HG02588 (cell line): ENCODE measurements around the gene NAPG.
A peak's percentile ranks its signal among the peaks of the same experiment; 100 is the strongest.
"Not testable (repeated sequence)": the region's sequence is repeated elsewhere in the genome, so short reads cannot be mapped to it uniquely, and the experiment has no call there.

Source experiments
- ATAC-seq: cut with Tn5 transposase; IDR thresholded peaks from one replicate; pipeline ENCODE4 v1.9.1; 2021; ENCODE audit warnings: mild to moderate bottlenecking, moderate library complexity; ENCODE audit not compliant: unreplicated experiment

Gene NAPG

DNA sequence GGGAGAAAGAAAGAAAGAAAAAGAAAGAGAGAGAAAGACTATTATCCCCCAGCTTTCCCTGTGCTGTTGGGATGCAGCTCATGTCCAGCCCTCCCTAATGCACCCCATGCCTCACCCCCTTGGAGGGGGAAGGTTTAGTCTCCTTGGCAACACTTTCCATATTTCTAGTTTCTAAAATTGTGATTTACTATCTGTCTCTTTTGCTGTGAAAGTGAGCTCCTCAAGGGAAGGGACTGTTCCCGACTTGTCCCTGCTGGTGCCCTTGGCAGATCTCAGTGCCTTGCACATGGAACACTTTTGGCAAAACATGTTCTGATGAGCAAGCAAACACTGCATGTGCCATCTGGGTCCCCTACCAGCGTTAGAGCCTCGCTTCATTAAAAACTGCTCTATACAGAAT lies 11.7 kb upstream of the NAPG start:
- no peak for ATAC-seq

DNA sequence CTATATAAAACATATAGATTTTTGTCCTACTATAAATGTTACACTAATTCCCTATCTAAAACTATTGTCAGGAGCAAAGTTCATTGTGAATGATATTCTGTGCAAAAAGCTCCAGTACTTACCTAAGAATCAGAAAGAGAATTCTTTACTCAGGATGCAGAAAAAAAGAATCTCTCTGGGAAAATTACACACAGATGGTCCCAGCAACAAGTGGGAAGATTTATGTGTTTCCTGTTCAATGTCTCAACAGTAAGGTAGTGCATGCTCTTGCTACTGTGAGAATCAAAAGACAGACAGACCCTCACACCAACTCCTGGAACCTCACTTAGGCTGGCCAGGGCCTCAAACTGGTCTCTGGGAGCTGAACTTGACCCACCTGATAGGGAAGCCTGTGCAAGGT lies 11.2 kb upstream of the NAPG start:
- no peak for ATAC-seq

DNA sequence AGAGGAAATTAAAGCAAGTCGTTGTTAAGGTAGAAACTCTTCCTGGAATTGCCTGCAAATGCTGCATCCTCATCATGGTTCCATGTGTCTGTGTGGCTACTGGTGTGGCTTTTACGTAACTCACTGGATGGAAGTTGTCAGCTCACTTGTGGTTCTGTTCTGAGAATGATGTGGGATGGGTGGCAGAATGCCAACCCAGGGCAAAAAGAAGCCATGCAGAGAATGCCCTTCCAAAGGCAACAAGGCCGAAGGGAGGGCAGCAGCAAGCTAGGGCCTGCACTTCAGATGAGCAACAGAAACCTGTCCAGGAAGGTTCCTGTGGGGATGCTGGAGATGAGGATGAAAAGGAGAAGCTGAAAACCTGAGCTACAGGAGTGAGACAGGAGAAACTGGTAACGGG lies 10.4 kb upstream of the NAPG start:
- ATAC-seq: no peak

DNA sequence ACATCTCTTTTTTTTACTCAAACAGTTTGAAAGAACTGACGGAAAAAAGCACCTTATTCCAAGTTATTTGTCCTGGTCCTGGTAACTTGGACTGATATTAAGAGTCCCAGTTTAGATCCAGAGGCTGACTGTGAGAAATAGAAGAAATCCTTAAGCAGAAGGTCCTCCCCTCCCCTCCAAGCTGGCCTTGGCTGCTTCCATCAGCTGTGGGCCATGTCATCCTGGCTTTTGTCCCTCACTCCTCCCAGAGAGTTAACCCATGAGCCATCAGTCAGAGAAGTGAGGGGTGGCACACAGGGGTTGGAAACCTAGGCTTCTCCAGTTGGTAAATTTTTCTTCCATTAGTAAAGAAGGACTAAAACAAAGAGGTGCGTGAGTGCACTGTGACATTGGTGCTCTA lies 9.7 kb upstream of the NAPG start:
- no peak for ATAC-seq

DNA sequence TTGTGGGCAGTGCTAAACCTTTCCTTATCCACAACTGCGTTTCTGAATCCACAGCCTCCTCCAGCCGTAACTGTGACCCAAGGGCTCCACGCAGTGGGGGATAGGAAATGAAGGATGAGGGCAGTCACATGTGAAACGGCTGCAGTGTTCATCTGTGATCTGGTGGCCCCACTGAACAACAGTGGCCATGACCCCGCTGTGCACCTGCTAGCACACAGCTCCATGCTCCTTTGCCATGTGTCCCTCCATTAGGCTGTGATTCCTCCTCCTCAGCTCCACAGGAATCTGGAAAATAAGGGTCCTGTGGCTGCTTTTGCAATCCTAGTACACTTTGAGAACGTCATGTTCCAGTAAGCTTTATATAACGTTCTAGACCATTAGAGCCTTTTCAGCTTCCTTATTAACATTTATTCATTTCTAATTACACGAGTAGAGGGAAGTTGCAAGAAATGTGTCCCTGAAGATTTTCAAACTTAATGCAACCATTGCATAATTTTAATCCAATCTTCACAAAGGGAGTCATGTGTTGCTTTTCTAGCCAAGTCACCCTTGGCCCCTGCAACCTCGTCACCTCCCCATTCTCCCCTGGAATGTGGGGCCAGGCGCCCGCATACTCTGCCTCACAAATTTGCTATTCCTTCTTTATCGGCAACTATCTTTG lies 7.1 kb upstream of the NAPG start:
- ATAC-seq: no peak

DNA sequence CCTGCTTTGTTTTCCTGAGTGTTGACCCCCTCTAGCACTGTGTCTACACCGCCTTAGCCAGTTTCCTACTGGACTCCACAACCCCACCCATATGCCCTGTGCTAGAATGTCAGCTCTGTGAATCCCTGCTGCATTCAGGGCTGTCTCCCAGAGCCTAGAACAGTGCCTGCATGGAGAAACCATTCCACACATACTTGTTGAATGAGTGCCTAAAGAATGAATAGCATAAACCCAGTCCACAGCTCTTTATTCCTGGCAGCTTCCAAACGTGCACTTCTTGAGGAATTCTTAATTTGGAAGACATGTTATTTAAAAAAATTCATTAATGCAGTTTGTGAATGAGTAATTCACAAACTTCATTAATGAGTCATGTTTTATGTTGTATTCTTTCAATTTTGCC lies 6.5 kb upstream of the NAPG start:
- no peak for ATAC-seq

DNA sequence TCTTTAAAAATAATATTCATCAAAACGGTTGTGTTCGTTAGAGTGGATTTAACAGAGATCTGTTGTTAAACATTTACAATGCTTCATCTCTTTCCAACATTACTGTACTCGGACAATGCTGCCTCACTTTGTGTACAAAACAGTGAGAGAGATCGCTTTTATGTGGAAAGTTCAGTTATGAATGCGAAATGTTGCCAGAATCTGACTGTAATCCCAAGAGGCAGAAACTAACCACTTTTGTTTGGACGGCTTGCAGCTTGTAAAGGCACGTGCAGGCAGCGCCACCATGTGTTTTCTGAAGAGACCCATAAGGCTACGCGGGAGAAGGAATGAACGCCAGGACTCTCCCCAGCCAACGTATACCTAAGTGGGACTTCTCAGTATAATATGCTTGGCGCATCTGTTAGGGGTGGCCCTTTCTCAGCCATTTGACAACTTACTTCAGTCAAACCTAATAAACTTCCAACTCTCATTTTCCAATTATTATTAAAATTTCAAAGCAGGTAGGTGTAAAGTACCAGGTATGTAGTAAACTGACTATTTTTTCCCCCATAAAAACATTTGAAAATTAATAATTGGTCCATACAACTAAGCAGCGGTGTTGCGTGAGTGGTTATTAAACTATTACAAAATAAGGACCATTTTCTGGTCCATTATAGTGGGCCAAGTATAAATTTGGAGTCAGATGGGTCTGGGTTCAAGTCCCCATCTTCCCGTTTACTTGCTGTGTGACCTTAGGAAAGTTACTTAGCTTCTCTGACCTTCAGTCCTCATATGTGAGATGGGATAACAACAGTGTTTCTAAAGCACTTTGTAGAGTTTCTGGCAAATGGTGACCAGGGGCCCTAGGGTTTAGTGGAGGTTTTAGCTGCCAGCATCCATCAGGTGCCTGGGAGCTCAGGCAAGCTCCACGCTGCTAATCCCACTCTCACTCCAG lies 5.6 kb upstream of the NAPG start:
- peak; percentile 76 for ATAC-seq

DNA sequence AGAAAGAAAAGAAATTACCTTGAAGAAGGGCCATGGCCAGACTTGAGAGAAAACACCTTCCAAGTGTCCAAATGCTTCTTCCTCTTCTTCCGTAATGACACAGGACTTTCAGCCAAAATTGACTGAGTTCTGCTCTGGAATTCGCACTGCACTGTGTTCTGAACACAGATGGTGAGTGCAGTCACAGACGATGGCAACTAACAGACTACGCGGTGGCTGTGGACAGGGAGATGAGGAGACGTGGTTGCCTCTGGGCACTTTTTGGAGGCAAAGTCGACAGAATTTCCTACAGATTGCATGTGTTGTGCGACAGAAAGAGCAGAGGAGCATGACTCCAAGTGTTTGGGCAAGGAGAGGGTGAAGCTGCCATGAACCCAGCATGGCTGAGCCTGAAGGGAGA lies 4.3 kb upstream of the NAPG start:
- ATAC-seq: no peak

DNA sequence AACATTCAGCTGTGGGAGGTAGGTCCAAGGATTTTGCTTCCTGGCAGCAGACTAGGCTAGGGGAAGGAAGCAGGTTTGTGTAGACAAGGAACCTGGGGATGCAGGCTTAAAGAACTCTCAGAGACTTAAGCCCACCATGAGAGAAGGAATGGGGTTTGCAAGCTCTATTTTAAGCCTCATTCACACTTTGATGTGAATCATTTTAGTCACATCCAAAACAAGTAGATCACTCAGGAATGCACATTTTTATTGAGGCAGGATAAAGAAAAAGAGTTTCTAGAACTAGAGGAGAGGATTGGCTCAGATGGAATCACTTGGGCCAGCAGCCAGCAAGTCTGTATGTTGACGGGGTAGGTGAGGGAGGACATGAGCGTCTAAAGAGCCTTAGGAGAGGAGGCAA lies 3.3 kb upstream of the NAPG start:
- no peak for ATAC-seq

DNA sequence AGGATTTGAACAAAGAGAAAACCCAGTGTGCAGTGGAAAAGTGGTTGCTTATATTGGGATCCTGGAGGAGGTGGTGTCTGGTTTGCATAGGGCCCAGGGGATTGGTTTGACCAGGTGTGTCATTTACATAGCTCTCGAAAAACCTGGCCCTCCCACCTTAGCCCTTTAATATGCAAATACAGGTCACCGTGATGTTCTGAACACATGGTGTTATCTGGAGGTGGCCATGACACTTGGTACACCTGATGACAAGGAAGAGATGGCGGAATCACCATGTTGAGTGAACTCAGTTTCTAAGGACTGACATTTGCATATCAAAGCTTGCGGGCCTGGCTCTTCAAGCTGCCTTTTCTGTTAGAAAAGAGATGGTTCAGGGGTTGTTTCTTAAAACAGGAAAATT lies 2.3 kb upstream of the NAPG start:
- no peak for ATAC-seq

DNA sequence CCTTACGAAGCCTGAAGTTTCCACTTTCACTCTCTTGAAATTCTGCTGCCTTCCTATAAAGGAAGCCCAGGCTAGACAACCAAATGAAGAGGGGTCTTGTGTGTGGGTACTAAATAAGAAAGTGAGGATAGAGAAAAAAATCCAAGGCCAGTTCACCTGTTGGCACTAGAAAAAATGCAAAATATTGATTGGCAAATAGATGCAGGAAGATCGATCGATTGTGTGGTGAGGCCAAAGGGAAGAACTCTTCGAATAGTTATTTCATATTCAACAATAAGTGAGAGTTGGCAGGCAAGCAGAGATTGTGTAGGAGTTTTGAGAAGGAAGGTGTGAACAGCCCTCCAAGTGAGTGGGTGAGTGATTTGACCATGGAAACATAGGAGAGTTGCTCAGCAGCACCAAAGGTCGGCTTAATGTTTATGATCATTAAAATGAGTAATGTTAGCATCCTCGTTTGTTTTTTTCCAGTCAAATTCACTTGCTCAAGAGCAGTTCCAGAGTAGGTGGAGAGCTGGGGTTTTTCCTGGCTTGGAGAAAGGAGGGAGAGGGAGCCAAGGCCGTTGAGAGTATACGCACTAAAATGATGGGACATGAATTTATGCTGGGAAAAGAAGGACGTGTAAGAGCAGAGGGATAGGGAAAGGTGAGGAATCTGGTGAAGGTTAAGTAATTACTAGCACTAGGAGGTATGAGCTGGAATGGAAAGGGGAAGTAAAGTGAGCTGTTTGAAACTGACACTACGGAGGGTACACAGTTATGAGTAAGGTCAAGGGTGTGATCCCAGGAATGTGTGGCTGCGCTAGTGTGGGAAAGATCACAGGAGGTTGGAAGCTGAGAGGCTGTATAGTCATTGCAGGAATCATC lies 1.1 kb upstream of the NAPG start:
- ATAC-seq: no peak

DNA sequence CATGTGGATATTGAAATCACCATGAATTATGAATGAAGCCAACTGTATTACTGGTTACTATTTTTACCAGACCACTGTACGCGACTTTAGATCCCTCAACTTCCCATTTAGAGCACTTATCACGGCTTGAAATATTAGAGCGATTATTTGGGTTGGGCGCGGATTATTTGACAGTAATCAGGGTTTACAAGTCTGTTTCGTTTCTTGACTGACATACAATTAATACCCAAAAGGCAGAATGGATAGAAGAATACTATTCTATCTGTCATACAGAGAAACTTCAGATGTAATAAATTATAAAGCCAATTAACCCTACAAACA lies 496 bp upstream of the NAPG start:
- no peak for ATAC-seq

DNA sequence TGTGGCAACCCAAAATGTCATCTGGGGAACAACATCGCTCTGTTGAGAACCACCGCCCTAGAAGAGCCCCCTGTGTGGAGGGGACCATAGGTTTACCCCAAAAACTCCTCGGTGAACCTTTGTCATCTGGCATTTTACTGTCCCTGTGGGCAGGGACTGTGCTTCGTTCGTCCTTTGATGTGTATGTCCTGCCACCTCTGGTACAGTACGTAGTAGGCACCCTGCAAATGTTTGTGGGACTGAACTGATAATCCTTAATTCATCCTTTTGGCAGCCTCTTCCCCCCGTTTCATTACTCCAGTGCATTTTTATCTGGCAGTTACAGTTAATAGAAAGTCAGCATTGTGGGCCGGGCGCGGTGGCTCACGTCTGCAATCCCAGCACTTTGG lies 728 bp downstream of the NAPG start:
- ATAC-seq: peak; percentile 1

DNA sequence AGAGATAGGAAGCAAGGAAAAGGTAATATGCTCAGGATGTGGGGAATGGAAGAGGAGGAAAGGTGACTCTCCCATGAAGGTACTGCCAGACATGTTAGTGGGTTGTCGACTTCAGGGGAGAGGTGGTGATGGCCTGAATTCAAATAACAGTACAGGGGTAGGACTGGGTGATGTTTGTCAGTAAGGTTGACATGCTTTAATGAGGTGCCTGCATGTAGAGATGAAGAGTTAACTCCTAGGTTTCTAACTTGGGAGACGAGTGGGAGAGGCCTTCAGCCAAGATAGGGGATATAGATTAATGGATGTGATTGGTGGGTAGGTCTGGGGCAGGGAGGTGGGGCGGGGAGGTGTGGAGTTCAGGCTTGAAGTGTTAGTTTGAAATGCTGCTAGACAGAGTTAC lies 2.6 kb downstream of the NAPG start:
- no peak for ATAC-seq

DNA sequence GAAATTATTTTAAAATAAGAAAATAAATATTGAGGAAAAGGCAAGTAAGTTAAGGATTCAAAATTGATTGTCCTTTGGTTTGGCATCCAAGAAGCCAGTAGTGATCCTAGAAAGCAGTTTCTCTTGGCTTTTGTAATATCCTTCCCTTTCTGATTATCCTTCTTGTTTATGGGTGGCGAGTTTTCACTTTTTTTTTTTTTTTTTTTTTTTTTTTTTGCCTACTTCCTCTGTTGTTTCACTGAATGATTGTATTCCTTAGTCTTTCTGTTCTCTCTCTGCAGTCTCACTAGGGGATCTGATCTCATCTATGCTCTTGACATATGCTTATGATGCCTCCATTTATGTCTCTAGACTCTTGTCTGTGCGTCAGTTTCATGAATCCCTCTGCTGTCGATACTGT lies 4.2 kb downstream of the NAPG start:
- ATAC-seq: no peak

DNA sequence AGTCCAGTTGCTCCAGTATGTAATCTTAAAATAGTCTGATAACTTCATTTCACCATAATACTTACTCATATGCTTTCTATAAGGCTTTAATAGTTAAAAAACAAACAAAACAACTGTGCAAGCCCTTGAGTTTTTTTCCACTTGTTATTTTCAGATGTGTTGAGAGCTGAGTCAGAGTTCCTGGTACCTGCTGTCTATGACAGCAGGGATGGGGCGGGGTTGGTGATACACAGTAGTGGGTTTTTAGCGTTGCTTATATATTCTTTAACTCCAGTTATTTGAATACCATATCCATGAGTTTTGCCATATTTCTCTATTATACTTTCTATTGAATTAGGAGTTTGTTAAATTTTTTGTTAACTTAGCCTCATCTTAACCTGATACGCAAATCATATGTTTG lies 5.0 kb downstream of the NAPG start:
- ATAC-seq: no peak

DNA sequence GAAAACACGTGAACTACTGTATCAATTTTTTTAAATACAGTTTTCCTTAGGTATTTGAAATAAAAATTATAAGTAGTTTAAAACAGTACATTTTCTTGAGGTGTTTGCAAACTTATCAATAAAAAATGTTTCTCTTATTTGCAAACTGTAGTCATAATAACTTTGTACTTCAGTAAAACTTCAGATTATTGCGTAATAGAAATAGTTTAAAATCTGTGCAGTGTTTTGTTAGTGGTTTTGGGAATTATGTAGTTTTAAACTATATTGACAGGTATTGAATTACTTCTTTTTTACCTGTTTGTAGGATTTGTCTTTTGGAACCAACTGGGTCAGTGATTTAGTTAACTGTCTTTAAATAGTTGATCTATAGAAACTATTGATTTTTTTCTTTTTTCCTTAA lies 7.3 kb downstream of the NAPG start:
- ATAC-seq: no peak

DNA sequence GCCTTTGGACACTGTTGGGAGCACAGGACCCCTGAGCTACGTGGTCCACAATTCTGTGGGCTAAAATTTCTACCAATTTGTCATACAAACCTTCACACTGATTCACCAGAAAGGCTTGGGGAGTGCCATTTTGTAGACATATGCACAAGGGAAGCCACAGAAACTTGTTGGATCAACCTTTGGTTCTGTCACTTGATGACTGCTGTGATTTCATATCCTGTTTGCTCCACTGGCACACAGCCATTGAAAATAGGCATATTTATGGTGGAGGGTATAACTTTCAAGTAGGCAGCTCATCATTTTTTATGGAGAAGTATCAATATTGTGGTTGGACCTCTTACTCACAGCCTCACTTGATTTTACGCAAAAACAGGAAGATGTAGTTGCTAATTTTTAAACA lies 10.5 kb downstream of the NAPG start:
- ATAC-seq: no peak

DNA sequence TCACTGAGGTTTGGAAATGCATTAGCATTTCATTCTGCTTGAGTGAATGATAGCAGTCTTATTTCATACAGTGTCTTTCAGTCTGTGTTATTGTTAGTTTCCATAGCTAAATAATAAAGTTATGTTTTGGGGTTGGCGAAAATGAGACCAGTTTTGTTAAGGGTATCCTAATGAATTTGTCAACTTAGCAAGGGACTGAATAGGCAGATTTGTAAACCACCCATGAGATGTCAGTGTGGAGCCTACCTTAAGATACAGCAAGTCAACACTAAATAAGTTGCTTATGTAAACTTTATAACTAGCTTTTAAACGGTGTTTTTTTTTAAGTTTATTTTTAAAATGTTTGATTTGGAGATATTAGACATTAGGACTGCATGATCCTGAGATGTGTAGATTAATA lies 11.9 kb downstream of the NAPG start:
- no peak for ATAC-seq

DNA sequence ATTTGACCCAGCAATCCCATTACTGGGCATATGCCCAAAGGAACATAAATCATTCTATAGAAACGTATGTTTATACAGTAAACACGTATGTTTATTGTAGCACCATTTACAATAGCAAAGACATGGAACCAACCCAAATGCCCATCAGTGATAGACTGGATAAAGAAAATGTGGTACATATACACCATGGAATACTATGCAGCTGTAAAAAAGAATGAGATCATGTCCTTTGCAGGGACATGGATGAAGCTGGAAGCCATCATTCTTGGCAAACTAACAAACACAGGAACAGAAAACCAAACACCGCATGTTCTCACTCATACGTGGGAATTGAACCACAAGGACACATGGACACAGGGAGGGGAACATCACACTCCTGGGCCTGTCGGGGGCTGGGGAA lies 13.3 kb downstream of the NAPG start:
- ATAC-seq: not testable (repeated sequence)

DNA sequence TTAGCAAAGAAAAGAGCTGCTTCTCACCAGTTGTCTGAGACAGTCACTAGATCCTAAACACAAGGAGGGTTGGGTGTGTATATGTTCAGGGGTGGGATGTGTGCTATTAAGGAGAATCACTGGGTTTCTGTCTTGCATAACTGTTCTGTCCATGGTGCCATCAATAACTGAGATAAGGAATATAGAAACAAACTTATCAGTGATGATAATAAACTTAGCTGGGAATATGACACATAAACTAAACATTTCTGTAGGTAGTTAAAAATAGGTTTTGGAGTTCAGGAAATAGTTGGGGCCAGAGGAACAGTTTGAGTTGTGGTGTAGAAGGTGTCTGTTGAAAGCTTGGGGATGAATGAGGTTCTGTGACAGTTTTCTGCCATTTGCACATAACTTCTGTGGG lies 17.4 kb downstream of the NAPG start:
- no peak for ATAC-seq
